NAMALWA (cell line): ENCODE measurements around the gene CDC42BPA.

Source experiments
- DNase-seq: peaks from one replicate; pipeline ENCODE4 v3.0.0-alpha.2; 2015; ENCODE audit warnings: low spot score

Gene CDC42BPA

GRCh38 chr1:226993814-226994585, 324.3 kb downstream of the CDC42BPA start:
- DNase-seq: no peak

- DNase-seq: no peak
Observed at GRCh38 chr1:226991920-226992319, 326.4 kb downstream of the CDC42BPA start.

DNA sequence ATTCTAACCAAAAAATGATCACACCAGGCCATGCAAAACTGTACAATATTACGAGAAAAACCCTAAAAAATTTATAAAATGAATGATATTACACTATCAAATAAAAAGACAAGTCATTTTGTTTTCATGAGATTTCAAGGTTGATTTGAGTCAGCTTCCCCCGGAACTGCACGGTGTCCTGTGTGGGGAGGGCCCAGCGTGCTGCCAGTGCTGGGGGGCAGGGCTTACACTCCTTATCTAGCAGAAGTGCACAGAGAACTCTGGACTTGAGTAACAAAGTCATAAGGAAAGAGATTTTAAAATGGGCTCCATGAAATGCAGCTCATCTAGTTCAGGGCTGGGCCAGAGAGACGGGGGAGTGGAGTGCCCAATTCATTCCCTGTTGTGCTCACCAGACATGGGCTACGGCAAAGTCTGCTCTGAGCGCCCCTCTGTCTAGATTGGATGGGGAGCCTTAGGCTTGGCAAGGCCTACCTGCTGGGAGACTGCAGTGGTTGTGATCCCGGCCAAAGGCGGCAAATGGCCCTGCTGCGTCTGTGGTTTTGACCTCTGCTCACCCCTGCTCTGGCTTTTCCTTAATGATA, 328.1 kb downstream of the CDC42BPA start:
- DNase-seq: no peak

- no peak for DNase-seq
Observed at GRCh38 chr1:226989085-226989920, 329.0 kb downstream of the CDC42BPA start.

- no peak for DNase-seq
Observed at GRCh38 chr1:226988334-226988666, 330.0 kb downstream of the CDC42BPA start.

- no peak for DNase-seq
Observed at GRCh38 chr1:226987623-226988333, 330.5 kb downstream of the CDC42BPA start.

- DNase-seq: no peak
Observed at GRCh38 chr1:226987179-226987536, 331.1 kb downstream of the CDC42BPA start.

- no peak for DNase-seq
Observed at GRCh38 chr1:226986496-226987178, 331.7 kb downstream of the CDC42BPA start.

- DNase-seq: no peak
Observed at GRCh38 chr1:226985839-226986463, 332.3 kb downstream of the CDC42BPA start.

GRCh38 chr1:226985239-226985838, 333.0 kb downstream of the CDC42BPA start:
- DNase-seq: no peak

- no peak for DNase-seq
Observed at GRCh38 chr1:226984521-226985238, 333.6 kb downstream of the CDC42BPA start.

DNA sequence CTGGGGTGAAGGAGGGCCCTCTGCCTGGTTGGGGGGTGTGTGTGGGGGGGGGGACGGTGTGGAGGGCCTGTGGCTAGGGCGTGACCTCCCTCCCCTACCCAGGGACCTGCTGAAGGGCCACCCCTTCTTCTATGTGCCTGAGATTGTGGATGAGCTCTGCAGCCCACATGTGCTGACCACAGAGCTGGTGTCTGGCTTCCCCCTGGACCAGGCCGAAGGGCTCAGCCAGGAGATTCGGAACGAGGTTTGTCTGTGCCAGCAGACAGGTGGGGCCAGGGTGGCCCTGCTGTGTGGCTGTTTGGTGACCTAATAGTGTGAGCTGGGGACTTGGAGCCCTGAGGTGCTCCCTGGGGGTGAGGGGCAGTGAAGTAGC, 334.3 kb downstream of the CDC42BPA start:
- no peak for DNase-seq

- no peak for DNase-seq
Observed at GRCh38 chr1:226983247-226983991, 334.9 kb downstream of the CDC42BPA start.

GRCh38 chr1:226982451-226983177, 335.7 kb downstream of the CDC42BPA start:
- DNase-seq: no peak

DNA sequence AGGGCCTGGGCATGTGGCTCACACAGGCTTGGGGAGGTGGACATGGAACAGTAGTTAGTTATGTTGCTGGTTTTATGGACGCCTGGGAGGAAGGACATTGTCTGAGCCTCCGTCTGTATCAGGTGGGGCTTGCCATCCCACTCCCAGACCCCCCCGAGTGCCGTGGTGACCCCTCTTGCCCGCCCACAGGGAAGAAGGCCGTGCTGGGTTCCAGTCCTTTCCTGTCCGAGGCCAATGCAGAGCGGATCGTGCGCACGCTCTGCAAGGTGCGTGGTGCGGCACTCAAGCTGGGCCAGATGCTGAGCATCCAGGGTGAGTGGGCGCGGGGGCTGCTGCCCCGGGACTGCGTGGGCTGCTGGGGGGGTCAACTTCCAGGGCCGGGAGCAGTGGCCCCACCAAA, 336.5 kb downstream of the CDC42BPA start:
- DNase-seq: no peak

GRCh38 chr1:226981386-226981817, 336.9 kb downstream of the CDC42BPA start:
- DNase-seq: no peak

- DNase-seq: no peak
Observed at GRCh38 chr1:226980565-226981385, 337.5 kb downstream of the CDC42BPA start.

GRCh38 chr1:226980122-226980560, 338.2 kb downstream of the CDC42BPA start:
- DNase-seq: no peak
